ENCODE measurements around the gene WWC2.

GRCh38 chr4:183158062-183158461 lies 59.0 kb downstream of the WWC2 start:
- TF ChIP-seq CTCF (conservative IDR thresholded peaks at IDR 0.05 in 1 of 2, IDR thresholded peaks at IDR 0.05 in 1 of 2; ENCODE audit: extremely low read depth in 1 of 2, insufficient read depth in 1 of 2, low read depth in 1 of 2, low read length in 2 of 2): no peak
- TF ChIP-seq EZH2 (IDR thresholded peaks at IDR 0.05; ENCODE audit: borderline replicate concordance, low read length): no peak

Data from mammary epithelial cell (primary cell).